NCI-H2196 (cell line): ENCODE results near the gene EMILIN3.

Experiments used
- DNase-seq: peaks from one replicate; lab custom pipeline; 2025; ENCODE audit not compliant: unreplicated experiment; lab: John Stamatoyannopoulos, UW

The EMILIN3 gene, protein sequence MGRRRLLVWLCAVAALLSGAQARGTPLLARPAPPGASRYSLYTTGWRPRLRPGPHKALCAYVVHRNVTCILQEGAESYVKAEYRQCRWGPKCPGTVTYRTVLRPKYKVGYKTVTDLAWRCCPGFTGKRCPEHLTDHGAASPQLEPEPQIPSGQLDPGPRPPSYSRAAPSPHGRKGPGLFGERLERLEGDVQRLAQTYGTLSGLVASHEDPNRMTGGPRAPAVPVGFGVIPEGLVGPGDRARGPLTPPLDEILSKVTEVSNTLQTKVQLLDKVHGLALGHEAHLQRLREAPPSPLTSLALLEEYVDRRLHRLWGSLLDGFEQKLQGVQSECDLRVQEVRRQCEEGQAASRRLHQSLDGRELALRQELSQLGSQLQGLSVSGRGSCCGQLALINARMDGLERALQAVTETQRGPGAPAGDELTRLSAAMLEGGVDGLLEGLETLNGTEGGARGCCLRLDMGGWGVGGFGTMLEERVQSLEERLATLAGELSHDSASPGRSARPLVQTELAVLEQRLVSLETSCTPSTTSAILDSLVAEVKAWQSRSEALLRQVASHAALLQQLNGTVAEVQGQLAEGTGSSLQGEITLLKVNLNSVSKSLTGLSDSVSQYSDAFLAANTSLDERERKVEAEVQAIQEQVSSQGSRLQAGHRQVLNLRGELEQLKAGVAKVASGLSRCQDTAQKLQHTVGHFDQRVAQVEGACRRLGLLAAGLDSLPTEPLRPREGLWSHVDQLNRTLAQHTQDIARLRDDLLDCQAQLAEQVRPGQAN

GRCh38 chr20:41366546-41367392, at the start of gene EMILIN3:
TSS of gene EMILIN3 (minus strand) at chr20:41366818. CDS start at chr20:41366634, 184 bp downstream.
- DNase-seq = peak; percentile 7

DNA sequence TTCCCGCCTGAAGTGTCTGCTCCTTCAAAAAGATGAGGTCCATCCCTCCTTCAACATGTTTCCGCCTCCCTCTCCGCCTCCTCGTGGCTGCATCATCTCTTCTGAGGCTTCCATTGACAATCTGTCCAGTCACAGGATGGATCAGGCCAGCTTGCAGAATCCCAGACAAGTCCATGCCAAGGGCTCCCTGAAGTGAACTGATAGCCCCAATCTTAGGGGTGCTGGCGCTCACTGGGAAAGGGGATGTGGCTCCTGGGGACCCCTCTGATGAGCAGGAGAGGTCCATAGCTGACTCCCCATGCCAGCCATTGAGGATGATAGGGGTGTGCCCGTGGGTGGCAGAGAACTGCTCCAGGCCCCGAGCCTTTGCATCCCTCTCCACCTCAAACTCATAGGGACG, 48.6 kb upstream of the EMILIN3 start:
- DNase-seq = no peak

DNA sequence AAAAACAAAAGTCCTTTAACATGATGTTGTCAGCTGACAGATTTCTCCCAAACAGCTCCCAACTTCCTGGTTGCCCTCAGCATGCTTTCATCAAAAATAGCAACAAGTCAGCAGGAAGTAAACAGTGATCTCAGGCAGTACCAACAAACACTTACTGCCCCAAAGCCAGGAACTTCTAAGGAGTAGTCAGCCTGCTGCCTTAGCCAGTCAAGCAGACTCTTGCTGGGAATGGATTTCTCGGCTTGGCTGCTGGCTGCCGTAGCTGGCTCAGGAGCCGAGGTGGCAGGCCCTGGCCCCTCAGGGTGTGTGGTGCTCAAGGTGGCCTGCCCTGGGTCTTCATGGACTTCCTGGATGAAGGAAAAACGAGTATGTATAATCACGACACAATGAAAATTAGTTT, 46.6 kb upstream of the EMILIN3 start:
- DNase-seq = no peak

DNA sequence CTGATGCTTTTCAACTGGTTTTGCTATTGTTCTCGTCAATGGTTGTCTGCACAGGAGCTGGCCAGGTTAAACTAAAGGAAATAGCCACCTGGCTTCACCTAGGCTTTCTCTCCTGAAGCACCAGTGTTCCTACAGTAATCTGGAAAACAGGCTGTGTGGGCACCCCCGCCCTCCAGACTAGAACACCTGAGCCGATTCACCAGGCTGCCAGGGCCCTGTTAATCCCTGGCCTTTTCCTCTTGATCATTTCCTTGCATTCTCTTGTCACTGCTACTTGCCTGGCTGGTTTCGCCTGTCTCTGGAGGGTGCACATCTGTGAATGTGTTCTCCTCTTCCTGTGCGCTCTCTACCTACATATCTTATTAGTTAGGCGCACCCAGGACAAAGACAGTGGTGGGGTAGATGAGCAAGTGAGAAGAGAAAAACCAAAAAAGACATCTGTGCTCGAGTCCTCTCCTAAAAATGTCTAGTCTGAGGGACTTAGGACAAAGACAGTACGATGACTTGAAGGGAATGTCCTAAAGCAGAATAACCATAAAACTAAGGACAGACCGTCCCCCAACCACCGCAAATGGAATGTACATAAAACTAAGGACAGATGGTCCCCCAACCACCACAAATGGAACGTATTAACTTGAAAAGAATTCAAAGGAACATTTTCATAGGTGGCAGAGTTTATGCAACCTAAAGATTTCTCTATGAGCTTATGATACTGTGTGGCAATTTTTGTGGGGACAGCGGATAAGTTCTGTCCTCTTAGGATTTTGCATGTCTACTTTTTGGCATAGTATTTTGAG, 45.9 kb upstream of the EMILIN3 start:
- no peak for DNase-seq

DNA sequence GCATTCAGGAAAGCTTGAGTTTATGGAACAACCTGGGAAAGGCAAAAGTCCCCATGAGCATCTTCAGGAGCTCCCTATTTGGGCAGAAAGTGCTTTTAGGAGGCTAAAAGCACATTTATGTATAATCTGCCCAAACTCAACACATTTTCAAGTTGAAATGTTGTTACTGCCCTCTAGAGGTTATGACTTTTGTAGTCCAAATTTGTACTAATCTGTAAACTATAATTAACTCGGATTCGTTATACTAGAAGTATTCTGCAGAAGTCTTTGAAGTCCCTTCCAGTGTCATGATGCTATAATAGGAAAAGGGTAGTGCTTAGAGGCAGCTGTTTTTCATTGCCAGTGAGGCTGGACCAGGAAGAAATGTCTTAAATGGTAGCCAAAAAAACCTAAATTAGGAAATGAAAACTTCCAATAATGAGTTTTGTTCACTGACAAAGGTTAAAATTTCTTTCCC, 44.8 kb upstream of the EMILIN3 start:
- peak; percentile 21 for DNase-seq

DNA sequence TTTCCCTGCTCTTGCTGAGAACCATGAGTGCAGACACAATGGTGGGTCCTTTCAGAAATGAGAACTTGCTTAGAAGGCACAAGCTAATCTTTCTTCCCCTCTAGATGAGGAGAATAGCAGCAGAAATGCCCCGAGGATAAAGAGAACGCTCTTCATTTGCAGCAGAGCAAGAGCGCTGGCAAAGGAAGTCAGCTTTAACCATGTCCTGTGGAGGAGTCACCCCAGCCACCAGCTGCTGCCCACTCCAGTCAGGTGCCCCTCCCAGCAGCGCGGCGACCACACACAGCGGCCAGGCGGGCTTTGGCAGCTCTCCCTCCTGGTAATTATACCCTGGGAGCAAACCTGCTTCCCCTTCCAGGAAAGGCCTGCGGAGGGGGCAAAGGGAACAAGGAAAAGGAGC, 42.4 kb upstream of the EMILIN3 start:
- DNase-seq = no peak

GRCh38 chr20:41408156-41408794, 41.7 kb upstream of the EMILIN3 start:
- DNase-seq = no peak

- no peak for DNase-seq
These were observed 41.0 kb upstream of the EMILIN3 start for GRCh38 chr20:41407607-41408006.

DNA sequence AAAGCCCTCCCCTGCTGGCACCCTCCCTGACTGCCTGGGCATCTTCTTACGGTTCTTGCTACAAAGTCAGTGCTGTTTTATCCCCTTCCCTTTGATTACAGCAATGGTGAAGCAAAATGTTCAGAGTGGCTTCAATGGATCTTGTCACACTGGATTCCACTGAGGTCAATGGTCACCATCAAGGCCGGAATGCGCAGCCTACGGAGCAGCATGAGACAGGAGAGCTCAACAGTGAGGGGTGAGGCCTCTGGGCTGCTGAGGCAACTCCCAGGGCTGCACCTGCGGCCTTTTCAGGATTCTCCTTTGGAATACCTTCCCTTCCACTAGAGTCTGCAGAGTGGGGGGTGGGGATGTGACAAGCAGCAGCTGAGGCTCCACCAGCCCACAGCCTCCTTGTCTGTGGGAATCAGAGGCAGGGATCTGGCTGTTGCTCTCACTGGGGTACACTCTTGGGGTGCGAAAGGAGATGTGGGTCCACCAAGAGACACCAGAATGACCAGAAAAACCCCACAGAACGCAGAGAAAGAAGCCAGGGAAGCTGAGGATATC, 40.4 kb upstream of the EMILIN3 start:
- DNase-seq = no peak

DNA sequence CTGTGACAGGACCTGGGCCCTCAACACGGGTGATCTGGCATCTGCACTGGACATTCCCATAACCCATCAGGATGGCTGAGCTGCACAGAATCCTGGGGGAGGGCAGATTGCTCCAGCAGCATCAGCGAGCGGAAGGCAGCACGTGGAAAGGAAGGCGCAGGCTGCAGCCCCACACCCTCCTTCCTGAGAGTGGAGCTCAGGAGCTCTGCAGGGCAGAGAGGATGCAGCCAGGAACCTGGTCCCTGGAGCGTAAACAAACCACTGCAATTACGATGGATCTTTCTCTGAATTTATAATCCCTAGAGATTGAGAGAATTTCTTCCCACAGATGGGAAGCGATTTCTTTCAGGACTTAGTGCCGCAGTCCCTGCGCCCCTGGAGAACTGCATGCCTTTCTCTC, 39.7 kb upstream of the EMILIN3 start:
- DNase-seq = no peak

- DNase-seq = no peak
These were observed 38.8 kb upstream of the EMILIN3 start for GRCh38 chr20:41405436-41405835.

DNA sequence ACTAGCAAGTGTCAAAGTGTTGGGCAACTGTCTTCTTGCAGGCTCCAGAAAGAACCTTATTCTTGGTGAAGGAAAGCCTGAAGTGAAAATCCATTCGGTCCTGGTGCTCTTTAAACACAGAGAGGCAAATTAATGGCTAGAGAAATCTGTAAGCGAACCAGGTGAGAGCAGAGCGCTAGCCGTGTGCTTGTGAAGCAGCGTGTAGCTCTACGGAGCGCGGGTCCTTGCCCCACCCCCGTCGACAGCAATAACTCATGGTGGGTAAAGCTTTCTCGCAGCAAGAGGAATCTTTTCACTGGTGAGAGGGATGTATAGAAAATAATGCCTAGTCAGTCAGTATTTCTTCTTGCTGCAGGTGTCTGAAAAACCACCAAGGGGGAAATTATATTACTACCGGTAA, 37.0 kb upstream of the EMILIN3 start:
- no peak for DNase-seq

GRCh38 chr20:41398408-41398807, 31.8 kb upstream of the EMILIN3 start:
- DNase-seq = no peak

DNA sequence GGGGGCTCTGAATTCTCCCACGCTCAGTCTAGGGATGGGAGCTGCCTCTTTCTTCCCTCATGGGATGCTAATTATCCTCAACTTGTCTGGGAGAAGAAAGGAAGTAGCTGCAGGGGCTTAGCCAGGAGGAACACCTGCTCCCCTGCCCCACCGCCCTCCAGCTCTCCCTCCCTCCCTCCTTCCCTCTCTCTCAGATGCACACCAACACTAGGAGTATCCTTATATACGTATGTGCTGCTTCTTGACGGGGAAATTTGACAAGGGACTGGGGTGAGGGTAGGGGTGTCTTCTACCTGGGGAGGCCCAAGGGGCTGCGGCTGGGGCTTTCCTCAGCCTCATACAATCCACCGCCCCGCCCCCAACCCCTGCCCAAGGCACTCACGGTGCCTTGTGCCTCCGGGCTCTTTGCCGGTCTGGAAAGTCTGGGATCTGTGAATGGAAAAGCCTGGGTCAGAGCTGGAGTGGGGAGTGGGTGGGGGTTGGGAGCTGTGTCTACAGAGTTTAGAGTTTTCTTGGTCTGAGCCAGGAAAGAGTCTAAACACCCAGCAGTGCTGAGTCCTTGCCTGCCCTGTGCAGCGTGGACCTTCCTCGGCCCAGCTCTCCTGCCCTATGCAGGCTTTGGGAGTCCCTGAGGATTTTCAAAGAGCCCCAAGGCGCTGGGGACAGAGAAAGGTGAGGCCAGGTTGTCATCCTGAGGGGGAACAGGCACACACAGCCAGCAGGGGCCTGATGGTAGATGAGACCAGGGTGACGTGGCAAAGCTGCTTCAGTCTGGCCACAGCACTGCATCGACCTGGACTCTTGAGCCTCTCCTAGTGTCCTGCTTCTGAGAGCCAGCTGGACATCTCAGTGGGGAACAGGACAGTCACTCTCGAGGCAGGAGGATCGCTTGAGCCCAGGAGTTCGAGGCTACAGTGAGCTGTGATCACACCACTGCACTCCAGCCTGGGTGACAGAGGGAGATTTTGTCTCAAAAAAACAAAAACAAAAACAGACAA, 29.3 kb upstream of the EMILIN3 start:
- no peak for DNase-seq

DNA sequence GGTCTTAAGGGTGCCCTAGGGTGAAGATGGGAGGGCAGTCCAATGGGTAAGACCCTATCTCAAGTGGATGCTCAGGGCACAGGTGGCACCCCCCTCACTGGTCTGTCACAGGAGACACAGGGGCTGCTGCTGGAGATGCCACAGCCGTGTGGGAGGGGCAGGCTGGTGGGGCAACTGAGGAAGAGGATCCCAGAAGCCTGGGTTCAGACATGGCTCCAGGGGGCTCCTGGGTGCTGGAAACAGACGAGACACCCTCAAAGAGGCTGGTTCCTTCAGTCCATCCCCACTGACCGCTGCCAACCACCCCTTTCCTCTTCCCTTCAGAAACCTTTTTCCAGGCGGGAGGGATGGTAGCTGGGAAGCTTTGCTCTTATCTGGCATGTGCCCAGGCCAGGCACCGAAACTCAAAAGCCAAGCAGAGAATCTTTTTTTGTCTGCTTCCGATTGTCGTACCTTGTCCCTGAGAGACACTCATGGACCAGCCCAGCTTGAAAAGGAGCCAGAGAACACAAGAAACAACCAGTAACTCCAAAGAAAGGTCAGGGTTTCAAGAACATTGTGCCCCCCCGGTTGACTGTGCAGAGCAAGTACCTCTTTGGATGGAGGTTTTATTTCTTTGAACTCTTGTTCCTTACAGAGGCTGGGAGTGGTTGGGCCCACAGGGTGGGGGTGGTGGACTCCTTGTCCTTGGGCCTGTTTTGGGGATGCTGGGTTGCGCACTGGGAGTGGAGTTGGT, 28.5 kb upstream of the EMILIN3 start:
- no peak for DNase-seq

DNA sequence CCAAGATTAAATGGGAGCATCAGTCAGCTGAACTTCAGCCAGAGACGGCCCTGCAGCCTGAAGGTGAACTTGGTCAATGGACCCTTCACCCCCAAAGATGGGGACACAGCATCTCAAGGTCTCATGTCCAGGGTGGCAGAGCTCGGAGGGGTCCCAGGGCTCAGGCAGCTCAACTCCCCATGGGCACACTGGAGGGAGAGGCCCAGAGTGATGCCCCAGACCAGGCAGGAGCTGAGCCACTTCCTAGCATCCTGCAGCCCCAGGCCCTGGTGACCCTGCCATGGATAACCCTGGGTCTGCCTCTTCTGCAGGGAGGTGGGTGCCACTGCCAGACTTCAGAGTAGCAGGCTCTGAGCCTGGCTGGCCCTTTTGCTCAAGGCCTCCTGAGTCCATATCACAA, 27.5 kb upstream of the EMILIN3 start:
- DNase-seq = no peak

DNA sequence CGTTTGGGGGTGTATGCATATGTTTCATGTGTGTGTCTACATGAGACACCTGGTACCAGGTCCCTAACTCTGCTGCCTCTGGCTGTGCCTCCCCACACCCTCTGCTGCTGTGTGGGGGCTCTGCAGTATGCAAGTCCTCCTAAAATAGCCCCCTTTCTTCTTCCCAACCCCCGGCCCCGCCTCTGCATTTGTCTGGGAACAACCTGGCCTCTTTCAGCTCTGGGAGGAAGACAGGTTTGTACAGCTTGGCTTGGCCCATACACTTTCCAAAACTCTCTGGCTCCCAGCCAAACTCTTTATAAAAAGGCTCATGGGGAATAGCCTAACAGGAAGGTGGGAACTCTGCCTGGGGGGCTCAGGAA, 27.1 kb upstream of the EMILIN3 start:
- DNase-seq = no peak
